Endothelial cell of umbilical vein (primary cell): Measurements from ENCODE around the gene VCAN. TPM values are rescaled to one million over a fixed set of nuclear protein-coding genes. Genes with fewer than 3 reads are reported as not detected.

Source experiments
- BruUV-seq: library from RNA; stranded (reverse); fragments of 400-500 nt; replicated peaks from 2 replicates; lab custom pipeline; 2021; lab: Mats Ljungman, UMichigan
- CTCF ChIA-PET: fragments of 300-600, 350-600 bp; sonication (Branson Sonifier 250); formaldehyde crosslinking; loops from one replicate; lab custom pipeline; 2021; ENCODE audit warnings: antibody characterized with exemption, inconsistent platforms; lab: Charles Lee
- POLR2A ChIA-PET: fragments of 300-600, 350-600 bp; sonication (Branson Sonifier 250); formaldehyde crosslinking; loops from one replicate; lab custom pipeline; 2021; ENCODE audit warnings: antibody characterized with exemption, inconsistent platforms; lab: Charles Lee
- DNase-seq: peaks from one replicate; pipeline ENCODE4 v3.0.0-alpha.2; 2011; ENCODE audit warnings: low read depth, low spot score
- FAIRE-seq: peaks from 2 replicates; lab custom pipeline; 2011; peaks lifted over from hg19 to GRCh38; lab: Jason Lieb, UNC
- H2AFZ ChIP-seq: 2 replicates; pipeline ENCODE4 v1.6.0; 2012; ENCODE audit warnings: low read depth, low read length, control low read depth, inconsistent platforms
- H3K27ac ChIP-seq: 2 replicates; pipeline ENCODE4 v1.5.1; 2011; ENCODE audit warnings: low read depth, mild to moderate bottlenecking, control low read depth, low read length, moderate library complexity; ENCODE audit not compliant: insufficient read depth
- H3K27me3 ChIP-seq, 2 experiments: 2 replicates each; pipeline versions ENCODE4 v1.6.0 to v1.6.1; 2011; ENCODE audit warnings: low read length in 2 of 2, mixed read lengths in 1 of 2; ENCODE audit not compliant: control insufficient read depth in 2 of 2, insufficient read depth in 2 of 2
- H3K36me3 ChIP-seq, 2 experiments: 2 replicates in 1 of 2; 3 replicates in 1 of 2; pipeline ENCODE4 v1.5.1; 2011; ENCODE audit warnings: low read length in 2 of 2, mild to moderate bottlenecking in 1 of 2, moderate library complexity in 1 of 2; ENCODE audit not compliant: control insufficient read depth in 2 of 2, insufficient read depth in 2 of 2; ENCODE audit errors: extremely low read depth in 1 of 2
- H3K4me1 ChIP-seq: 3 replicates; pipeline ENCODE4 v1.5.1; 2011; ENCODE audit warnings: mild to moderate bottlenecking, low read length; ENCODE audit not compliant: control insufficient read depth, insufficient read depth; ENCODE audit errors: extremely low read depth
- H3K4me2 ChIP-seq: 2 replicates; pipeline ENCODE4 v1.6.1; 2011; ENCODE audit warnings: low read length, control low read depth, mixed read lengths; ENCODE audit not compliant: insufficient read depth
- H3K4me3 ChIP-seq, 3 experiments: fragments of 200-600 bp in 1 of 3; sonication (generic), shearing (Covaris generic) in 1 of 3; replicated peaks in 1 of 3; 2 replicates each; pipeline ENCODE4 v1.5.1; 2011 to 2016; ENCODE audit warnings: control low read depth in 3 of 3, low read length in 3 of 3, mild to moderate bottlenecking in 2 of 3, inconsistent platforms in 1 of 3, low read depth in 1 of 3, moderate library complexity in 1 of 3; ENCODE audit not compliant: insufficient read depth in 1 of 3
- H3K79me2 ChIP-seq: 2 replicates; pipeline ENCODE4 v1.6.0; 2012; ENCODE audit warnings: low read length, inconsistent platforms; ENCODE audit not compliant: control insufficient read depth, insufficient read depth
- H3K9ac ChIP-seq: replicated peaks from 2 replicates; pipeline ENCODE3; 2011; ENCODE audit warnings: low read length, control low read depth; ENCODE audit not compliant: insufficient read depth; ENCODE audit errors: extremely low read depth
- H3K9me1 ChIP-seq: replicated peaks from 3 replicates; pipeline ENCODE4 v1.6.0; 2011; ENCODE audit warnings: mild to moderate bottlenecking, low read length; ENCODE audit not compliant: control insufficient read depth, insufficient read depth; ENCODE audit errors: extremely low read depth
- H3K9me3 ChIP-seq: replicated peaks from 2 replicates; pipeline ENCODE4 v1.5.1; 2012; ENCODE audit warnings: low read length, inconsistent platforms; ENCODE audit not compliant: control insufficient read depth, insufficient read depth
- H4K20me1 ChIP-seq: replicated peaks from 2 replicates; pipeline ENCODE3; 2011; ENCODE audit warnings: mild to moderate bottlenecking, low read length; ENCODE audit not compliant: control insufficient read depth, insufficient read depth; ENCODE audit errors: extremely low read depth
- CTCF ChIP-seq, 2 donors: IDR thresholded peaks; 1 replicate in 1 of 2; 2 replicates in 1 of 2; pipeline ENCODE4 v1.5.1; 2011; ENCODE audit warnings: low read length in 2 of 2, mild to moderate bottlenecking in 2 of 2, moderate library complexity in 2 of 2, control low read depth in 1 of 2, inconsistent platforms in 1 of 2, low read depth in 1 of 2; ENCODE audit not compliant: insufficient read depth in 1 of 2; ENCODE audit errors: extremely low read depth in 1 of 2
- EZH2 ChIP-seq: IDR thresholded peaks from 2 replicates; pipeline ENCODE4 v1.6.1; 2012; ENCODE audit warnings: borderline replicate concordance, low read depth, mild to moderate bottlenecking, moderate library complexity, low read length, inconsistent platforms; ENCODE audit not compliant: severe bottlenecking
- FOS ChIP-seq: IDR thresholded peaks from 2 replicates; pipeline ENCODE4 v1.6.1; 2011; ENCODE audit warnings: mild to moderate bottlenecking, low read length, moderate library complexity, borderline replicate concordance; ENCODE audit not compliant: insufficient read depth
- GATA2 ChIP-seq: IDR thresholded peaks from 2 replicates; pipeline ENCODE4 v1.7.0; 2011; ENCODE audit warnings: low read depth, mild to moderate bottlenecking, moderate library complexity, mixed read lengths, low read length; ENCODE audit not compliant: insufficient read length, insufficient read depth
- JUN ChIP-seq: IDR thresholded peaks from 2 replicates; pipeline ENCODE4 v1.6.1; 2011; ENCODE audit warnings: borderline replicate concordance, low read depth; ENCODE audit not compliant: insufficient read length, insufficient read depth
- MAX ChIP-seq: IDR thresholded peaks from 2 replicates; pipeline ENCODE4 v1.6.1; 2011; ENCODE audit not compliant: insufficient read depth, insufficient read length
- MYC ChIP-seq: IDR thresholded peaks from one replicate; pipeline ENCODE4 v1.6.1; 2011; ENCODE audit warnings: mild to moderate bottlenecking, low read depth, low read length
- POLR2A ChIP-seq: IDR thresholded peaks from 2 replicates; pipeline ENCODE4 v1.6.1; 2012; ENCODE audit warnings: low read depth, mild to moderate bottlenecking, control low read depth, low read length
- POLR2AphosphoS5 ChIP-seq: IDR thresholded peaks from 2 replicates; pipeline ENCODE4 v1.6.1; 2012; ENCODE audit warnings: low read depth, mild to moderate bottlenecking, control low read depth, low read length, moderate library complexity; ENCODE audit not compliant: insufficient read depth
- dilution Hi-C: fragments of 300-500 bp; cut with MboI; formaldehyde crosslinking; loops from one replicate; pipeline ENCODE4 v1.15.0; 2019; ENCODE audit warnings: low sequenced_read_pairs; ENCODE audit not compliant: extremely low pct_ligation_motif_present
- intact Hi-C: fragments of 100-400 bp; cut with micrococcal nuclease; formaldehyde crosslinking; loops from one replicate; pipeline ENCODE4 v1.10.0; 2022
- polyA plus RNA-seq, 4 experiments: library from polyadenylated mRNA; depleted of rRNA in 3 of 4; stranded (reverse) in 3 of 4; unstranded in 1 of 4; fragments of >200 nt; gene quantifications; 2 replicates each; pipeline versions ENCODE4 v1.2.1 to v1.2.3, GENCODE V29; 2011 to 2012; ENCODE audit warnings: missing spikeins in 1 of 4
- total RNA-seq: library from RNA; stranded (reverse); gene quantifications from 2 replicates; pipeline ENCODE4 v1.2.3, GENCODE V29; 2021

Gene VCAN
- total and polyA plus RNA-seq, 2 donors (not counting 3 experiments of a cell fraction or from before 2014, with no cell fraction given) = 0.35 to 1.2 TPM

- Histone ChIP-seq H3K36me3 (no peaks in the 10 kb centered on the region), H4K20me1 (no peaks in the 10 kb centered on the region), H3K9me1 (no peaks in the 10 kb centered on the region), H3K27ac (no peak overlapping the region), H3K27me3 (peaks cover 12 to 14% of the 10 kb centered on the region in 2 experiments), H3K4me1 (no peaks in the 10 kb centered on the region), H3K4me2 (no peak overlapping the region), H3K9me3 (no peaks in the 10 kb centered on the region), H3K4me3 (no peak overlapping the region), H3K9ac (no peak overlapping the region), H3K79me2 (no peaks in the 10 kb centered on the region), H2AFZ (no peak overlapping the region)
- CTCF ChIA-PET = no interaction called here
- BruUV-seq = no TSS peak
- no peak for DNase-seq
- no peak for FAIRE-seq
- POLR2A ChIA-PET = no interaction called here
- TF ChIP-seq POLR2A (no peak), MYC (no peak), GATA2 (no peak), FOS (no peak), POLR2AphosphoS5 (no peak), CTCF (IDR thresholded peaks at IDR 0.05; ENCODE audit: extremely low read depth in 1 of 2, insufficient read depth in 1 of 2, low read depth in 1 of 2, low read length in 2 of 2) (no peak), JUN (no peak), MAX (no peak), EZH2 (no peak)
- intact Hi-C loops (no loop called here), dilution Hi-C loops (no loop called here)
Observed at GRCh38 chr5:83524991-83525390, 53.4 kb downstream of the VCAN start.
